ENCODE results near the gene KRTAP12-2.
"Not testable (repeated sequence)": the region's sequence is repeated elsewhere in the genome, so short reads cannot be mapped to it uniquely, and the experiment has no call there.

KRTAP12-2 gene

GRCh38 chr21:44686843-44687561 is 20.3 kb upstream of the KRTAP12-2 start:
- TF ChIP-seq ZNF274 (IDR thresholded peaks at IDR 0.05; ENCODE audit: low read depth, low read length): no peak
- TF ChIP-seq SUZ12 (IDR thresholded peaks at IDR 0.05; ENCODE audit: extremely low read depth, insufficient read depth, insufficient read length): no peak
- TF ChIP-seq YY1 (IDR thresholded peaks at IDR 0.05; ENCODE audit: insufficient read depth, insufficient read length): no peak
- Histone ChIP-seq H3K36me3 (ENCODE audit: insufficient read depth, insufficient read length, low read length) (no peaks in the 10 kb centered on the region), H3K4me1 (ENCODE audit: insufficient read depth, insufficient read length) (peaks cover 11% of the 10 kb centered on the region), H3K4me3 (ENCODE audit: insufficient read length, low read depth) (no peak overlapping the region), H3K27me3 (ENCODE audit: insufficient read depth, insufficient read length) (peaks cover 17% of the 10 kb centered on the region), H3K9me3 (ENCODE audit: insufficient read depth, low read length) (no peaks in the 10 kb centered on the region), H3K9ac (ENCODE audit: insufficient read length, low read depth) (peak overlapping the region; percentile 62)
- DNase-seq (ENCODE audit: low read depth, low spot score): no peak

- no peaks in the 10 kb centered on the region for H3K36me3 ChIP-seq (ENCODE audit: insufficient read depth, insufficient read length, low read length)
- no peak for DNase-seq (ENCODE audit: low read depth, low spot score)
- no peak overlapping the region for H3K4me3 ChIP-seq (ENCODE audit: insufficient read length, low read depth)
- peak overlapping the region; percentile 26 for H3K9ac ChIP-seq (ENCODE audit: insufficient read length, low read depth)
- TF ChIP-seq ZNF274 (IDR thresholded peaks at IDR 0.05; ENCODE audit: low read depth, low read length): no peak
- no peak for TF ChIP-seq SUZ12 (IDR thresholded peaks at IDR 0.05; ENCODE audit: extremely low read depth, insufficient read depth, insufficient read length)
- no peak for TF ChIP-seq YY1 (IDR thresholded peaks at IDR 0.05; ENCODE audit: insufficient read depth, insufficient read length)
- no peaks in the 10 kb centered on the region for H3K9me3 ChIP-seq (ENCODE audit: insufficient read depth, low read length)
- H3K4me1 ChIP-seq (ENCODE audit: insufficient read depth, insufficient read length): peaks cover 11% of the 10 kb centered on the region
- peaks cover 20% of the 10 kb centered on the region for H3K27me3 ChIP-seq (ENCODE audit: insufficient read depth, insufficient read length)
Measured at GRCh38 chr21:44686000-44686781, 19.5 kb upstream of the KRTAP12-2 start.

GRCh38 chr21:44685050-44685449 is 18.3 kb upstream of the KRTAP12-2 start:
- H3K4me3 ChIP-seq (ENCODE audit: insufficient read length, low read depth); H3K9ac ChIP-seq (ENCODE audit: insufficient read length, low read depth); H3K9me3 ChIP-seq (ENCODE audit: insufficient read depth, low read length); H3K36me3 ChIP-seq (ENCODE audit: insufficient read depth, insufficient read length, low read length); DNase-seq (ENCODE audit: low read depth, low spot score): not testable (repeated sequence)
- Histone ChIP-seq H3K4me1 (ENCODE audit: insufficient read depth, insufficient read length) (peaks cover 11% of the 10 kb centered on the region), H3K27me3 (ENCODE audit: insufficient read depth, insufficient read length) (peaks cover 20% of the 10 kb centered on the region)

- H3K4me3 ChIP-seq (ENCODE audit: insufficient read length, low read depth): no peak overlapping the region
- peaks cover under 1% of the 10 kb centered on the region; the same call in 1 of the 2 replicates for H3K9me3 ChIP-seq (ENCODE audit: insufficient read depth, low read length)
- no peak for TF ChIP-seq SUZ12 (IDR thresholded peaks at IDR 0.05; ENCODE audit: extremely low read depth, insufficient read depth, insufficient read length)
- H3K27me3 ChIP-seq (ENCODE audit: insufficient read depth, insufficient read length): peaks cover 20% of the 10 kb centered on the region
- peaks cover 11% of the 10 kb centered on the region for H3K4me1 ChIP-seq (ENCODE audit: insufficient read depth, insufficient read length)
- H3K36me3 ChIP-seq (ENCODE audit: insufficient read depth, insufficient read length, low read length): no peaks in the 10 kb centered on the region
- no peak for DNase-seq (ENCODE audit: low read depth, low spot score)
- H3K9ac ChIP-seq (ENCODE audit: insufficient read length, low read depth): no peak overlapping the region
Measured at GRCh38 chr21:44684483-44684882, 17.8 kb upstream of the KRTAP12-2 start.

GRCh38 chr21:44684077-44684476 is 17.4 kb upstream of the KRTAP12-2 start:
- Histone ChIP-seq H3K27me3 (ENCODE audit: insufficient read depth, insufficient read length) (peaks cover 20% of the 10 kb centered on the region), H3K9me3 (ENCODE audit: insufficient read depth, low read length) (peaks cover 4% of the 10 kb centered on the region; the same call in 1 of the 2 replicates), H3K9ac (ENCODE audit: insufficient read length, low read depth) (no peak overlapping the region), H3K4me3 (ENCODE audit: insufficient read length, low read depth) (no peak overlapping the region), H3K4me1 (ENCODE audit: insufficient read depth, insufficient read length) (peaks cover 11% of the 10 kb centered on the region), H3K36me3 (ENCODE audit: insufficient read depth, insufficient read length, low read length) (no peaks in the 10 kb centered on the region)
- DNase-seq (ENCODE audit: low read depth, low spot score): no peak
- TF ChIP-seq YY1 (IDR thresholded peaks at IDR 0.05; ENCODE audit: insufficient read depth, insufficient read length): no peak
- TF ChIP-seq SUZ12 (IDR thresholded peaks at IDR 0.05; ENCODE audit: extremely low read depth, insufficient read depth, insufficient read length): no peak
- no peak for TF ChIP-seq ZNF274 (IDR thresholded peaks at IDR 0.05; ENCODE audit: low read depth, low read length)

- H3K27me3 ChIP-seq (ENCODE audit: insufficient read depth, insufficient read length): peaks cover 20% of the 10 kb centered on the region
- TF ChIP-seq ZNF274 (IDR thresholded peaks at IDR 0.05; ENCODE audit: low read depth, low read length) (no peak), YY1 (IDR thresholded peaks at IDR 0.05; ENCODE audit: insufficient read depth, insufficient read length) (no peak), SUZ12 (IDR thresholded peaks at IDR 0.05; ENCODE audit: extremely low read depth, insufficient read depth, insufficient read length) (no peak)
Measured at GRCh38 chr21:44682580-44683151, 15.9 kb upstream of the KRTAP12-2 start.

GRCh38 chr21:44681861-44682579 is 15.3 kb upstream of the KRTAP12-2 start, which contains the start of gene KRTAP12-1:
TSS of gene KRTAP12-1 (minus strand) at chr21:44682163. CDS start at chr21:44682123, 40 bp downstream.
- TF ChIP-seq ZNF274 (IDR thresholded peaks at IDR 0.05; ENCODE audit: low read depth, low read length) (no peak), SUZ12 (IDR thresholded peaks at IDR 0.05; ENCODE audit: extremely low read depth, insufficient read depth, insufficient read length) (no peak), YY1 (IDR thresholded peaks at IDR 0.05; ENCODE audit: insufficient read depth, insufficient read length) (no peak)
- H3K27me3 ChIP-seq (ENCODE audit: insufficient read depth, insufficient read length): peaks cover 20% of the 10 kb centered on the region
- DNase-seq (ENCODE audit: low read depth, low spot score): no peak
- no peaks in the 10 kb centered on the region for H3K36me3 ChIP-seq (ENCODE audit: insufficient read depth, insufficient read length, low read length)
- H3K9ac ChIP-seq (ENCODE audit: insufficient read length, low read depth): no peak within 1 kb of the TSS
- peaks cover 7% of the 10 kb centered on the region for H3K4me1 ChIP-seq (ENCODE audit: insufficient read depth, insufficient read length)
- peaks cover 14% of the 10 kb centered on the region; the same call in 1 of the 2 replicates for H3K9me3 ChIP-seq (ENCODE audit: insufficient read depth, low read length)
- no peak within 1 kb of the TSS for H3K4me3 ChIP-seq (ENCODE audit: insufficient read length, low read depth)

More at GRCh38 chr21:44682580-44683151, 15.9 kb upstream of the KRTAP12-2 start:
- Histone ChIP-seq H3K9ac (ENCODE audit: insufficient read length, low read depth) (no peak overlapping the region), H3K4me3 (ENCODE audit: insufficient read length, low read depth) (no peak overlapping the region), H3K4me1 (ENCODE audit: insufficient read depth, insufficient read length) (peaks cover 11% of the 10 kb centered on the region), H3K36me3 (ENCODE audit: insufficient read depth, insufficient read length, low read length) (no peaks in the 10 kb centered on the region), H3K9me3 (ENCODE audit: insufficient read depth, low read length) (peaks cover 14% of the 10 kb centered on the region; the same call in 1 of the 2 replicates)
- DNase-seq (ENCODE audit: low read depth, low spot score): no peak
